Measurements from ENCODE around the gene TBC1D24.

TBC1D24 gene

GRCh38 chr16:2470234-2470601 is 4.7 kb upstream of the TBC1D24 start:
- Histone ChIP-seq H3K27me3 (ENCODE audit: control insufficient read depth, insufficient read depth, low read length) (no peaks in the 10 kb centered on the region), H3K27ac (no peak overlapping the region)

GRCh38 chr16:2470603-2471015 is 4.3 kb upstream of the TBC1D24 start:
- no peak overlapping the region for H3K9ac ChIP-seq

More at GRCh38 chr16:2470234-2470601, 4.7 kb upstream of the TBC1D24 start:
- Histone ChIP-seq H3K36me3 (ENCODE audit: control insufficient read depth, insufficient read depth, low read length) (no peaks in the 10 kb centered on the region), H3K79me2 (no peaks in the 10 kb centered on the region), H3K9me3 (ENCODE audit: control insufficient read depth, low read length) (no peaks in the 10 kb centered on the region), H3K4me3 (ENCODE audit: low read depth, low read length) (no peak overlapping the region), H3K4me1 (peaks cover 12% of the 10 kb centered on the region), H3K4me2 (ENCODE audit: low read length) (no peak overlapping the region), H3K9ac (no peak overlapping the region), H2AFZ (no peak overlapping the region)
- no peak for TF ChIP-seq CTCF (IDR thresholded peaks at IDR 0.05)

GRCh38 chr16:2471016-2471652 is 3.8 kb upstream of the TBC1D24 start, which contains the start of gene NTN3:
Gene NTN3 (plus strand): TSS chr16:2471297. CDS start chr16:2471702, 405 bp downstream.
- H3K4me3 ChIP-seq (ENCODE audit: low read depth, low read length): no peak within 1 kb of the TSS
- no peaks in the 10 kb centered on the region for H3K79me2 ChIP-seq
- H3K9ac ChIP-seq: no peak within 1 kb of the TSS
- no peaks in the 10 kb centered on the region for H3K36me3 ChIP-seq (ENCODE audit: control insufficient read depth, insufficient read depth, low read length)
- H3K4me1 ChIP-seq: peaks cover 12% of the 10 kb centered on the region
- no peaks in the 10 kb centered on the region for H3K9me3 ChIP-seq (ENCODE audit: control insufficient read depth, low read length)
- TF ChIP-seq CTCF (IDR thresholded peaks at IDR 0.05): no peak
- no peaks in the 10 kb centered on the region for H3K27me3 ChIP-seq (ENCODE audit: control insufficient read depth, insufficient read depth, low read length)
- peak within 1 kb of the TSS; percentile 5 for H2AFZ ChIP-seq
- no peak within 1 kb of the TSS for H3K4me2 ChIP-seq (ENCODE audit: low read length)
- H3K27ac ChIP-seq: no peak within 1 kb of the TSS

More at GRCh38 chr16:2470603-2471015, 4.3 kb upstream of the TBC1D24 start:
- H3K27me3 ChIP-seq (ENCODE audit: control insufficient read depth, insufficient read depth, low read length): no peaks in the 10 kb centered on the region
- no peak overlapping the region for H3K4me3 ChIP-seq (ENCODE audit: low read depth, low read length)
- TF ChIP-seq CTCF (IDR thresholded peaks at IDR 0.05): no peak
- no peak overlapping the region for H3K4me2 ChIP-seq (ENCODE audit: low read length)
- peaks cover 12% of the 10 kb centered on the region for H3K4me1 ChIP-seq
- no peak overlapping the region for H2AFZ ChIP-seq
- no peak overlapping the region for H3K27ac ChIP-seq
- H3K79me2 ChIP-seq: no peaks in the 10 kb centered on the region
- no peaks in the 10 kb centered on the region for H3K9me3 ChIP-seq (ENCODE audit: control insufficient read depth, low read length)
- no peaks in the 10 kb centered on the region for H3K36me3 ChIP-seq (ENCODE audit: control insufficient read depth, insufficient read depth, low read length)

- TF ChIP-seq CTCF (IDR thresholded peaks at IDR 0.05): no peak
- Histone ChIP-seq H3K9me3 (ENCODE audit: control insufficient read depth, low read length) (no peaks in the 10 kb centered on the region), H3K4me2 (ENCODE audit: low read length) (no peak overlapping the region), H3K36me3 (ENCODE audit: control insufficient read depth, insufficient read depth, low read length) (no peaks in the 10 kb centered on the region), H3K27me3 (ENCODE audit: control insufficient read depth, insufficient read depth, low read length) (no peaks in the 10 kb centered on the region), H2AFZ (peak overlapping the region; percentile 5), H3K79me2 (no peaks in the 10 kb centered on the region), H3K4me3 (ENCODE audit: low read depth, low read length) (no peak overlapping the region), H3K9ac (no peak overlapping the region), H3K27ac (no peak overlapping the region), H3K4me1 (peaks cover 15% of the 10 kb centered on the region)
These were observed 3.1 kb upstream of the TBC1D24 start for GRCh38 chr16:2471653-2472487.

Data from parathyroid adenoma (tissue), 2 donors.